Measurements from ENCODE around the gene EPHA4.
A peak's percentile ranks its signal among the peaks of the same experiment; 100 is the strongest.

EPHA4 gene

DNA sequence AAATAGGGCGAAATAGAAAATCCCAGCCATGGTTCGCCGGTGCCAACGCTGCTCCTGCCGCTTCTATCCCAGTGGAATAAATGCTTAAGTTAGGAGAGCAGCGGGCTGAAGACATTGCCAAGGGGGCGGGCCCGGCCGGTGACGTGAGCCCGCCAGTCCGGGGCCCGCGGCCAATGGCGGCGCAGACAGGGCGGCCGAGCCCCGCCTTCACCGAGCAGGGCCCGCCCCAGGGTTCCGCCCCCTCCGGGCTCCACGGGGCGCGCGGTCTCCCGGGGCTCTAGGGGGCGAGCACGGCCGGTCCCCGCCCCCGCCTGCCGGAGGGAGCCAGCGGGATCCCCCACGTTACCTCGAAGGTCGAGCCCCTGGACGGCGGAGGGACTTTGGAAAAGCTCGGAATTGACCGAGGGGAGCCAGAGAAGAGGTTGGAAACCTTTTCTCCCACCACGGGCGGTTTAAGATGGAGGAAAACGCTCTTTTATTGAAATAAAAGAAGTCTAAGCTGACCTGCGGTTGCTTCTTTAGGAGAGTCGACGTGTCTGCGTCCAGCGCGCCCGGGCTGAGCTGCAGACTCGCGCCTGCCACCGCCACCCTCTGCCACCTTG, at the start of gene EPHA4:
EPHA4 (minus strand) TSS at position 86 of the 602 bp plus-strand sequence; CDS start at position 30, 56 bp downstream.
- H3K4me1 ChIP-seq: peaks cover 0 to 42% (median 18%) of the 10 kb centered on the region in 4 donors
- intact Hi-C loops (cut with DNase I; ENCODE audit: low total_unique reads): loop anchor here (2.0 to 10.0 kb wide), 2 partner anchors 886 to 1838 kb away; no protein-coding TSS in a partner anchor
- DNase-seq: peak; percentile 82 to 94
- peak within 1 kb of the TSS; percentile 70 to 89 for H3K4me3 ChIP-seq
- peak within 1 kb of the TSS; percentile 81 to 83 for H3K27ac ChIP-seq
- H3K36me3 ChIP-seq: no peaks in the 10 kb centered on the region
- peaks cover 0 to 10% of the 10 kb centered on the region in 2 donors for H3K27me3 ChIP-seq
- no peaks in the 10 kb centered on the region for H3K9me3 ChIP-seq
- TF ChIP-seq, protein P1, sequence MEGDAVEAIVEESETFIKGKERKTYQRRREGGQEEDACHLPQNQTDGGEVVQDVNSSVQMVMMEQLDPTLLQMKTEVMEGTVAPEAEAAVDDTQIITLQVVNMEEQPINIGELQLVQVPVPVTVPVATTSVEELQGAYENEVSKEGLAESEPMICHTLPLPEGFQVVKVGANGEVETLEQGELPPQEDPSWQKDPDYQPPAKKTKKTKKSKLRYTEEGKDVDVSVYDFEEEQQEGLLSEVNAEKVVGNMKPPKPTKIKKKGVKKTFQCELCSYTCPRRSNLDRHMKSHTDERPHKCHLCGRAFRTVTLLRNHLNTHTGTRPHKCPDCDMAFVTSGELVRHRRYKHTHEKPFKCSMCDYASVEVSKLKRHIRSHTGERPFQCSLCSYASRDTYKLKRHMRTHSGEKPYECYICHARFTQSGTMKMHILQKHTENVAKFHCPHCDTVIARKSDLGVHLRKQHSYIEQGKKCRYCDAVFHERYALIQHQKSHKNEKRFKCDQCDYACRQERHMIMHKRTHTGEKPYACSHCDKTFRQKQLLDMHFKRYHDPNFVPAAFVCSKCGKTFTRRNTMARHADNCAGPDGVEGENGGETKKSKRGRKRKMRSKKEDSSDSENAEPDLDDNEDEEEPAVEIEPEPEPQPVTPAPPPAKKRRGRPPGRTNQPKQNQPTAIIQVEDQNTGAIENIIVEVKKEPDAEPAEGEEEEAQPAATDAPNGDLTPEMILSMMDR (IDR thresholded peaks at IDR 0.05): peak; percentile 10 to 24

DNA sequence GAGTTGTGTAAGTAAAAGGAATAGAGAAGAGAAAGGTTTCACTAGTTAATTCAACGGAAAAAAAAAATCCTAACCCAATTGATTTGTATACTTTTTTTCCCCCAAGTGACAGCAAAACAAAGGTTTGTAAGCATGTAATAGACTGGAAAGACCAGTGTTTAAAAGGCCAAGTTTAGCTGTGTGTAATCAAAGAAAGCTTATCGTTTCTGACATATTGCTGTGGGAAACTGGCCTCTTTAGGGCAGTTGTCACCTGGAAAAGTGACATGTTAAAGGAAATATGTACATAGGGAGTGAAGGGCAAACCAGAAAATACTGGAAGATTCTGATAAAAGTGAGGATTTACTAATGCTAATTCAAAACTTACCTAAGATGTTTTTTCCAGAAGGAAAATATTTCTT, 45.9 kb upstream of the EPHA4 start:
- intact Hi-C loops (cut with DNase I; ENCODE audit: low total_unique reads): no loop called here
- Histone ChIP-seq H3K4me1 (no peaks in the 10 kb centered on the region), H3K27me3 (no peaks in the 10 kb centered on the region), H3K27ac (no peak overlapping the region), H3K36me3 (no peaks in the 10 kb centered on the region), H3K9me3 (no peaks in the 10 kb centered on the region), H3K4me3 (no peak overlapping the region)
- DNase-seq: no peak
- TF ChIP-seq, protein P1 (IDR thresholded peaks at IDR 0.05): no peak

DNA sequence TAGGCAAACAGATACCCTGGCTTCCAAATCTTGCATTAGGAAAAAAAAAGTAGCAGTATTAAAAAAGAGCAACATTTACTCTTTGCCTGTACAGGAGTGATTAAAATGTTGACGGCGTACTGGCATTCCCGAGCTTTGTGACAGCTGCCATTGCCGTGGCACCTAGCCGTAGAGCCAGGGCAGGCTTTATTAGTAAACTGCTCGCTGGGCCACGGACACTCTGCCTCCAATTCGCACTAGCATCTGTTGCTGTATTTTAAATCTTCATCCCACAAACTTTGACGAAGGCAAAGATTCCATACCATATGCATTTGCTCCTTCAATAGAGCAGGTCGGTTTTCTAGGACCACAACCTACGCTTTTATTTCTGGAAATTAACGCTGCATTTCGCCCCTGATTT, 44.5 kb upstream of the EPHA4 start:
- Histone ChIP-seq H3K4me1 (peaks cover 0 to 7% (median 0%) of the 10 kb centered on the region in 4 donors), H3K36me3 (no peaks in the 10 kb centered on the region), H3K9me3 (no peaks in the 10 kb centered on the region), H3K27ac (no peak overlapping the region), H3K27me3 (no peaks in the 10 kb centered on the region), H3K4me3 (no peak overlapping the region)
- no peak for DNase-seq
- TF ChIP-seq, protein P1 (IDR thresholded peaks at IDR 0.05): no peak
- intact Hi-C loops (cut with DNase I; ENCODE audit: low total_unique reads): no loop called here

DNA sequence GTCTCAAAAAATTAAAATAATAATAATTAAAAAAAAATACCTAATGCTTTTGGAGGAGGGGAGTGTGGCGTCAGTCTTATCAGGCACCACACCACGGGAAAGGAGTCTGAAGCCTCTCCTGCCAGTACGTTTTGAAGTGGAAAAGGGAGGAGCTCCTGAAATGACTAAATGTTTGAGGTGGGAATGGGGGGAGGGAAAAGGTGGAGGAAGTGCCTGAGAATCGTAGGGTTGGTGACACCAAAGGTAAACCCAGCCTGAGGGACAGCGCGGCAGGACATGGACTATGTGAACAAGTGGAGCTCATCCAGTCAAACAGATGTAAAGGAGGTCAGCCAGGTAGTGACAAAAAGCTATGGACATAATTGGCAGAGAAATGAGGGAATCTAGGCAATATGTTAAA, 42.2 kb upstream of the EPHA4 start:
- Histone ChIP-seq H3K36me3 (no peaks in the 10 kb centered on the region), H3K9me3 (no peaks in the 10 kb centered on the region), H3K4me1 (peaks cover 0 to 21% (median 0%) of the 10 kb centered on the region in 4 donors), H3K27ac (no peak overlapping the region), H3K27me3 (no peaks in the 10 kb centered on the region), H3K4me3 (no peak overlapping the region)
- TF ChIP-seq, protein P1 (IDR thresholded peaks at IDR 0.05): no peak
- intact Hi-C loops (cut with DNase I; ENCODE audit: low total_unique reads): no loop called here
- no peak for DNase-seq

DNA sequence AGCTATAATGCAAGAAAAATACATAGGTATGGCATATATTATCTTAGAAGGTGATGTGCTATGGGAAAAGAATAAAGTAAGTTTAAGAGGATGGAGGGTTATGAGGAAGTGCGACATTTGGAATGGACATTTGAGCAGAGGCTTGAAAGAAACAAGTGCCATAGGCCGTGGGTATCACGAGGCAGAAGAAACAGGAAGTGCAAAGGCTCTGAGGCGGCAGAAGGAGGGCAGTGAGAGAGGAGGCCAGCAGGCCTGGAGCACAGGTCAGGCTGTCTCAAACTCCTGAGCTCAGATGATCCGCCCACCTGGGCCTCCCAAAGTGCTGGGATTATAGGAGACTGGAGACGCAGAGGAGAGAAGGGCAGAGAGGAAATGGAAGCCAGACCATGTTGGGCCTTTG, 40.7 kb upstream of the EPHA4 start:
- DNase-seq: no peak

More for the DNA sequence above, 40.7 kb upstream of the EPHA4 start:
- no peak overlapping the region for H3K27ac ChIP-seq
- H3K27me3 ChIP-seq: no peaks in the 10 kb centered on the region
- no peak overlapping the region for H3K4me3 ChIP-seq
- H3K9me3 ChIP-seq: no peaks in the 10 kb centered on the region
- H3K4me1 ChIP-seq: peaks cover 0 to 21% (median 0%) of the 10 kb centered on the region in 4 donors
- H3K36me3 ChIP-seq: no peaks in the 10 kb centered on the region
- TF ChIP-seq, protein P1 (IDR thresholded peaks at IDR 0.05): no peak
- intact Hi-C loops (cut with DNase I; ENCODE audit: low total_unique reads): no loop called here
